GM12878 (cell line): ENCODE measurements around the gene HEPACAM. TPM values are rescaled to one million over a fixed set of nuclear protein-coding genes. Genes with fewer than 3 reads are reported as not detected.

ENCODE experiments used
- ATAC-seq: fragments of 200-7000 bp; cut with Tn5 transposase; 3 replicates; pipeline ENCODE4 v1.9.1; 2020; ENCODE audit warnings: mild to moderate bottlenecking, moderate library complexity
- BruUV-seq: library from RNA; stranded (reverse); fragments of 400-500 nt; replicated peaks from 2 replicates; lab custom pipeline; 2021; lab: Mats Ljungman, UMichigan
- CTCF ChIA-PET: fragments of 300-600 bp; sonication (Branson Sonifier 250); formaldehyde crosslinking; extraction: SDS; loops from one replicate; lab custom pipeline; 2021; ENCODE audit warnings: inconsistent platforms; lab: Yijun Ruan, JAX
- POLR2A ChIA-PET: fragments of 350-600 bp; formaldehyde crosslinking; extraction: SDS; loops from one replicate; lab custom pipeline; 2021; ENCODE audit warnings: inconsistent platforms; lab: Charles Lee
- RAD21 ChIA-PET: fragments of 300-600 bp; sonication (Branson Sonifier 250); formaldehyde crosslinking; loops from one replicate; lab custom pipeline; 2023; ENCODE audit warnings: antibody characterized with exemption; ENCODE audit not compliant: unreplicated experiment; lab: Charles Lee
- SMC1A ChIA-PET: fragments of 300-600 bp; sonication (Branson Sonifier 250); formaldehyde crosslinking; loops from one replicate; lab custom pipeline; 2023; ENCODE audit not compliant: unreplicated experiment, uncharacterized antibody; lab: Charles Lee
- DNase-seq: peaks from one replicate; pipeline ENCODE4 v3.0.0-alpha.2; 2011; ENCODE audit warnings: low read depth, low spot score
- FAIRE-seq: peaks from 3 replicates; lab custom pipeline; 2011; peaks lifted over from hg19 to GRCh38; lab: Jason Lieb, UNC
- H2AFZ ChIP-seq: 2 replicates; pipeline ENCODE4 v1.6.0; 2011; ENCODE audit warnings: low read depth, low read length, control low read depth; ENCODE audit not compliant: control insufficient read depth
- H3K27ac ChIP-seq: 2 replicates; pipeline ENCODE4 v1.5.1; 2011; ENCODE audit warnings: control low read depth; ENCODE audit not compliant: control insufficient read depth, insufficient read depth
- H3K27me3 ChIP-seq, 2 experiments: replicated peaks in 1 of 2; 2 replicates each; pipeline versions ENCODE4 v1.6.0 to v1.6.1; 2011; ENCODE audit warnings: low read length in 1 of 2; ENCODE audit not compliant: control insufficient read depth in 2 of 2, insufficient read depth in 2 of 2
- H3K36me3 ChIP-seq, 2 experiments: 2 replicates each; pipeline ENCODE4 v1.5.1; 2011; ENCODE audit warnings: low read length in 1 of 2; ENCODE audit not compliant: control insufficient read depth in 2 of 2, insufficient read depth in 2 of 2
- H3K4me1 ChIP-seq: 2 replicates; pipeline ENCODE4 v1.6.1; 2011; ENCODE audit warnings: mild to moderate bottlenecking, low read length, moderate library complexity, mixed read lengths; ENCODE audit not compliant: control insufficient read depth, insufficient read depth
- H3K4me2 ChIP-seq: 2 replicates; pipeline ENCODE4 v1.6.0; 2011; ENCODE audit warnings: control low read depth; ENCODE audit not compliant: control insufficient read depth, insufficient read depth
- H3K4me3 ChIP-seq: fragments of 200-600 bp; sonication (generic); 2 replicates; pipeline ENCODE4 v1.5.1; 2016
- H3K79me2 ChIP-seq: 2 replicates; pipeline ENCODE4 v1.6.0; 2011; ENCODE audit warnings: low read length; ENCODE audit not compliant: control insufficient read depth, insufficient read depth
- H3K9ac ChIP-seq: 2 replicates; pipeline ENCODE4 v1.8.0; 2011; ENCODE audit warnings: low read length, control low read depth, mixed read lengths; ENCODE audit not compliant: control insufficient read depth, insufficient read depth
- H3K9me3 ChIP-seq: replicated peaks from 3 replicates; pipeline ENCODE4 v1.5.1; 2011; ENCODE audit warnings: mild to moderate bottlenecking, low read length; ENCODE audit not compliant: control insufficient read depth, insufficient read depth
- H4K20me1 ChIP-seq: 2 replicates; pipeline ENCODE4 v1.6.0; 2011; ENCODE audit not compliant: control insufficient read depth, insufficient read depth
- ATF7 ChIP-seq: fragments of 450-650 bp; IDR thresholded peaks from 2 replicates; pipeline ENCODE4 v1.6.1; 2016; ENCODE audit warnings: low read depth, mild to moderate bottlenecking
- BACH1 ChIP-seq: fragments of 450-650 bp; IDR thresholded peaks from 2 replicates; pipeline ENCODE4 v1.6.1; 2017; ENCODE audit warnings: mild to moderate bottlenecking, borderline replicate concordance
- CBX3 ChIP-seq: fragments of 200-600 bp; sonication (generic); IDR thresholded peaks from 2 replicates; pipeline ENCODE4 v1.6.1; 2016; ENCODE audit warnings: low read depth, borderline replicate concordance
- GABPA ChIP-seq: IDR thresholded peaks from 2 replicates; pipeline ENCODE4 v1.6.1; 2014; ENCODE audit warnings: antibody characterized with exemption, low read depth, mild to moderate bottlenecking, inconsistent platforms
- IKZF2 ChIP-seq, 2 experiments: fragments of 450-650 bp; IDR thresholded peaks; 2 replicates each; pipeline ENCODE4 v1.6.1; 2017; ENCODE audit warnings: mild to moderate bottlenecking in 2 of 2, moderate library complexity in 2 of 2
- MTA3 ChIP-seq: IDR thresholded peaks from 2 replicates; pipeline ENCODE4 v1.6.1; 2012; ENCODE audit warnings: low read length, inconsistent platforms, borderline replicate concordance
- MXI1 ChIP-seq: fragments of 150-350 bp; IDR thresholded peaks from 2 replicates; pipeline ENCODE4 v1.6.1; 2011; ENCODE audit warnings: low read depth, mild to moderate bottlenecking, inconsistent platforms, low read length, improper control_type of control experiment
- PAX5 ChIP-seq: IDR thresholded peaks from 2 replicates; pipeline ENCODE4 v1.6.1; 2011; ENCODE audit warnings: low read depth, low read length, borderline replicate concordance
- PAX8 ChIP-seq: fragments of 450-650 bp; IDR thresholded peaks from 2 replicates; pipeline ENCODE4 v1.6.1; 2017; ENCODE audit warnings: mild to moderate bottlenecking, moderate library complexity
- RB1 ChIP-seq: fragments of 450-650 bp; formaldehyde crosslinking; IDR thresholded peaks from 2 replicates; pipeline ENCODE4 v1.6.1; 2017; ENCODE audit warnings: mild to moderate bottlenecking, borderline replicate concordance
- SIX5 ChIP-seq: IDR thresholded peaks from 2 replicates; pipeline ENCODE4 v1.6.1; 2011; ENCODE audit warnings: mild to moderate bottlenecking, low read depth, low read length, moderate library complexity; ENCODE audit not compliant: severe bottlenecking
- SMAD5 ChIP-seq: IDR thresholded peaks from 2 replicates; pipeline ENCODE4 v1.6.1; 2016; ENCODE audit warnings: antibody characterized with exemption, low read depth
- TCF12 ChIP-seq: IDR thresholded peaks from 2 replicates; pipeline ENCODE4 v1.6.1; 2011; ENCODE audit warnings: low read depth, mild to moderate bottlenecking, low read length
- YBX1 ChIP-seq: fragments of 450-650 bp; IDR thresholded peaks from 2 replicates; pipeline ENCODE4 v1.6.1; 2016; ENCODE audit warnings: antibody characterized with exemption
- YY1 ChIP-seq: IDR thresholded peaks from 2 replicates; pipeline ENCODE4 v1.6.1; 2011; ENCODE audit warnings: low read depth, mild to moderate bottlenecking, low read length
- ZBED1 ChIP-seq: IDR thresholded peaks from 2 replicates; pipeline ENCODE4 v1.6.1; 2016; ENCODE audit warnings: borderline replicate concordance
- ZNF207 ChIP-seq: fragments of 450-650 bp; IDR thresholded peaks from 2 replicates; pipeline ENCODE4 v1.6.1; 2014; ENCODE audit warnings: antibody characterized with exemption, mild to moderate bottlenecking, borderline replicate concordance
- ZZZ3 ChIP-seq: IDR thresholded peaks from 2 replicates; pipeline ENCODE4 v1.6.1; 2011; ENCODE audit warnings: low read depth; ENCODE audit not compliant: control insufficient read depth, insufficient read length
- WGBS: methylation state at CpG from one replicate; pipeline ENCODE4 v1.1.6; 2016; ENCODE audit warnings: low lambda C conversion rate; ENCODE audit not compliant: insufficient replicate concordance, insufficient coverage; ENCODE audit errors: missing lambda C conversion rate; 5-methylcytosine and 5-hydroxymethylcytosine counted together
- in situ Hi-C: fragments of 300-500 bp; cut with MboI; formaldehyde crosslinking; loops from 9 replicates; pipeline ENCODE4 v1.14.3; 2018; ENCODE audit warnings: mixed read lengths
- intact Hi-C: fragments of 100-400 bp; cut with micrococcal nuclease; formaldehyde crosslinking; loops from one replicate; pipeline ENCODE4 v1.14.2; 2022; ENCODE audit not compliant: unreplicated experiment
- polyA plus RNA-seq, 11 experiments: library from polyadenylated mRNA; depleted of rRNA in 4 of 11; unstranded in 6 of 11; stranded (reverse) in 5 of 11; fragments of >200 nt; fragmentation: Nextera tagmentation in 4 of 11; fragmentation: Illumina TruSeq in 1 of 11; extraction: Ambion mirVana in 4 of 11; extraction: Trizol in 1 of 11; gene quantifications; 1 replicate in 1 of 11; 2 replicates in 10 of 11; pipeline versions ENCODE4 v1.2.1 to v1.2.3, GENCODE V29; 2011 to 2016; ENCODE audit warnings: inconsistent platforms in 2 of 11, missing spikeins in 2 of 11, low read depth in 1 of 11
- total RNA-seq, 4 experiments: library from RNA; depleted of rRNA in 3 of 4; stranded (reverse); fragments of >200 nt in 3 of 4; fragmentation: Illumina TruSeq in 1 of 4; extraction: Trizol in 1 of 4; gene quantifications; 2 replicates each; pipeline versions ENCODE4 v1.2.1 to v1.2.3, GENCODE V29; 2013 to 2021
- TF ChIP-seq, protein P1 (sequence below): IDR thresholded peaks from 2 replicates; pipeline ENCODE4 v1.6.1; 2012; ENCODE audit warnings: mild to moderate bottlenecking, low read depth, low read length

Gene HEPACAM
- total and polyA plus RNA-seq, 10 of the 15 experiments (the other 5 are each of a cell fraction or from before 2014, with no cell fraction given) = 0.03 TPM; not detected in 9

GRCh38 chr11:124946735-124947141 lies 10.9 kb upstream of the HEPACAM start:
- in situ Hi-C loops (no loop called here), intact Hi-C loops (no loop called here)
- Histone ChIP-seq H3K4me2 (no peak overlapping the region), H3K27ac (no peak overlapping the region), H3K4me3 (no peak overlapping the region), H3K9me3 (no peaks in the 10 kb centered on the region), H3K79me2 (no peaks in the 10 kb centered on the region), H3K36me3 (no peaks in the 10 kb centered on the region), H2AFZ (no peak overlapping the region), H4K20me1 (no peaks in the 10 kb centered on the region), H3K27me3 (no peaks in the 10 kb centered on the region), H3K4me1 (no peaks in the 10 kb centered on the region), H3K9ac (no peak overlapping the region)
- ChIA-PET POLR2A (no interaction called here), CTCF (no interaction called here), SMC1A (no interaction called here), RAD21 (no interaction called here)
- no TSS peak for BruUV-seq
- FAIRE-seq = no peak
- TF ChIP-seq SMAD5 (no peak), ZNF207 (no peak), ATF7 (no peak), CBX3 (no peak), GABPA (no peak), ZBED1 (no peak)
- 45% methylated on average over 2 of the region's 2 CpGs for WGBS
- no peak for DNase-seq
- no peak for ATAC-seq

DNA sequence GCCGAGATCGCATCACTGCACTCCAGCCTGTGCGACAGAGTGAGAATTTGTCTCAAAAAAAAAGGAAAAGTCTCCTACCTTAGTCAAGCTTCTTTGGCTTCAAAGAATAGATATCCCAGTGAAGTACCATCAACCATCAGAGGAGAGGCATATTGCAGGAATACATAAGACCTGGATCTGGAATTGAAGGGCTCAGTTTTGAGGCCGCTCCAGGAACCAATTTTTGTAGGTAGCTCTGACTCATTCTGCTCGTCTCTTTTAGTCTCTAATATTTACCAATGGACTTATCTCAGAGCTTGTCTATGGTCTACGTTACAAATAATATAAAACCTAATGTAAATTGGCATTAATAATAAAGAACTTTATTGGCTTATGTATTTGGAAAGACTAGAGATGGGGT lies 10.0 kb upstream of the HEPACAM start:
- CTCF ChIA-PET = no interaction called here
- POLR2A ChIA-PET = interaction anchor here (1.4 kb wide), 1 partner anchor 8 kb away, joined by 3 read pairs; no protein-coding TSS in a partner anchor
- in situ Hi-C loops = no loop called here
- TF ChIP-seq RB1 (no peak), PAX5 (no peak), YBX1 (no peak), PAX8 (no peak), MXI1 (no peak), SIX5 (no peak), ZNF207 (no peak), TCF12 (no peak), BACH1 (no peak), ZZZ3 (no peak), YY1 (no peak), IKZF2 (IDR thresholded peaks at IDR 0.05) (no peak), MTA3 (no peak)
- TF ChIP-seq, protein P1, sequence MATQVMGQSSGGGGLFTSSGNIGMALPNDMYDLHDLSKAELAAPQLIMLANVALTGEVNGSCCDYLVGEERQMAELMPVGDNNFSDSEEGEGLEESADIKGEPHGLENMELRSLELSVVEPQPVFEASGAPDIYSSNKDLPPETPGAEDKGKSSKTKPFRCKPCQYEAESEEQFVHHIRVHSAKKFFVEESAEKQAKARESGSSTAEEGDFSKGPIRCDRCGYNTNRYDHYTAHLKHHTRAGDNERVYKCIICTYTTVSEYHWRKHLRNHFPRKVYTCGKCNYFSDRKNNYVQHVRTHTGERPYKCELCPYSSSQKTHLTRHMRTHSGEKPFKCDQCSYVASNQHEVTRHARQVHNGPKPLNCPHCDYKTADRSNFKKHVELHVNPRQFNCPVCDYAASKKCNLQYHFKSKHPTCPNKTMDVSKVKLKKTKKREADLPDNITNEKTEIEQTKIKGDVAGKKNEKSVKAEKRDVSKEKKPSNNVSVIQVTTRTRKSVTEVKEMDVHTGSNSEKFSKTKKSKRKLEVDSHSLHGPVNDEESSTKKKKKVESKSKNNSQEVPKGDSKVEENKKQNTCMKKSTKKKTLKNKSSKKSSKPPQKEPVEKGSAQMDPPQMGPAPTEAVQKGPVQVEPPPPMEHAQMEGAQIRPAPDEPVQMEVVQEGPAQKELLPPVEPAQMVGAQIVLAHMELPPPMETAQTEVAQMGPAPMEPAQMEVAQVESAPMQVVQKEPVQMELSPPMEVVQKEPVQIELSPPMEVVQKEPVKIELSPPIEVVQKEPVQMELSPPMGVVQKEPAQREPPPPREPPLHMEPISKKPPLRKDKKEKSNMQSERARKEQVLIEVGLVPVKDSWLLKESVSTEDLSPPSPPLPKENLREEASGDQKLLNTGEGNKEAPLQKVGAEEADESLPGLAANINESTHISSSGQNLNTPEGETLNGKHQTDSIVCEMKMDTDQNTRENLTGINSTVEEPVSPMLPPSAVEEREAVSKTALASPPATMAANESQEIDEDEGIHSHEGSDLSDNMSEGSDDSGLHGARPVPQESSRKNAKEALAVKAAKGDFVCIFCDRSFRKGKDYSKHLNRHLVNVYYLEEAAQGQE = no peak

More for the DNA sequence above, 10.0 kb upstream of the HEPACAM start:
- Histone ChIP-seq H2AFZ (no peak overlapping the region), H3K4me2 (no peak overlapping the region), H3K27me3 (no peaks in the 10 kb centered on the region), H3K36me3 (no peaks in the 10 kb centered on the region), H3K4me3 (no peak overlapping the region), H3K9ac (no peak overlapping the region), H4K20me1 (no peaks in the 10 kb centered on the region), H3K9me3 (no peaks in the 10 kb centered on the region), H3K79me2 (no peaks in the 10 kb centered on the region), H3K27ac (no peak overlapping the region), H3K4me1 (no peaks in the 10 kb centered on the region)
- no peak for DNase-seq
- 63% methylated on average over 6 of the region's 6 CpGs for WGBS
- FAIRE-seq = no peak
- RAD21 ChIA-PET = no interaction called here
- no peak for ATAC-seq
- SMC1A ChIA-PET = interaction anchor here (1.2 kb wide), 1 partner anchor 8 kb away, joined by 4 read pairs; the partner anchor contains the start of gene CCDC15
- intact Hi-C loops = no loop called here
- BruUV-seq = no TSS peak
